OCI-LY3 (cell line): ENCODE results near the gene ALOX12B.

Experiments used
- H2AFZ ChIP-seq: fragments of 200-600, 300-600 bp; shearing (Covaris generic); 2 replicates; pipeline ENCODE4 v1.6.0; 2014; ENCODE audit warnings: antibody characterized with exemption, low read depth, low read length
- H3K27ac ChIP-seq: fragments of 200-600, 300-600 bp; sonication (generic); 2 replicates; pipeline ENCODE4 v1.5.1; 2014; ENCODE audit warnings: mild to moderate bottlenecking, low read length, moderate library complexity, mixed read lengths
- H3K27me3 ChIP-seq: fragments of 200-600, 300-600 bp; sonication (generic); 2 replicates; pipeline ENCODE4 v1.6.1; 2014; ENCODE audit warnings: low read depth, low read length, mixed read lengths
- H3K36me3 ChIP-seq: fragments of 200-600, 300-600 bp; sonication (generic); replicated peaks from 2 replicates; pipeline ENCODE3; 2014; ENCODE audit warnings: low read depth, low read length, mixed read lengths
- H3K4me1 ChIP-seq: fragments of 300-600, 200-600 bp; sonication (generic); 2 replicates; pipeline ENCODE4 v1.6.1; 2014; ENCODE audit warnings: low read length, mixed read lengths
- H3K4me2 ChIP-seq: fragments of 200-600, 300-600 bp; sonication (generic); 2 replicates; pipeline ENCODE4 v1.6.1; 2014; ENCODE audit warnings: low read length, mixed read lengths
- H3K4me3 ChIP-seq: fragments of 300-600, 200-600 bp; sonication (generic); 2 replicates; pipeline ENCODE4 v1.5.1; 2014; ENCODE audit warnings: antibody characterized with exemption, mild to moderate bottlenecking, low read length, moderate library complexity
- H3K79me2 ChIP-seq: fragments of 300-600, 200-600 bp; shearing (Covaris generic); 2 replicates; pipeline ENCODE4 v1.6.1; 2014; ENCODE audit warnings: mild to moderate bottlenecking, low read length, mixed read lengths
- H3K9ac ChIP-seq: fragments of 300-600, 200-600 bp; shearing (Covaris generic); 2 replicates; pipeline ENCODE4 v1.6.0; 2014; ENCODE audit warnings: mild to moderate bottlenecking, low read length, moderate library complexity
- H3K9me3 ChIP-seq: fragments of 200-600, 300-600 bp; shearing (Covaris generic); 2 replicates; pipeline ENCODE4 v1.6.1; 2014; ENCODE audit warnings: low read length, mixed read lengths; ENCODE audit not compliant: insufficient read depth
- H4K20me1 ChIP-seq: fragments of 200-600, 300-600 bp; sonication (generic); 2 replicates; pipeline ENCODE4 v1.6.1; 2016; ENCODE audit warnings: low read length, mixed read lengths; ENCODE audit not compliant: insufficient read depth
- EZH2phosphoT487 ChIP-seq: fragments of 200-600 bp; shearing (Covaris generic); IDR thresholded peaks from 2 replicates; pipeline ENCODE4 v1.6.1; 2018; ENCODE audit warnings: antibody characterized with exemption, mixed run types, low read depth
- TF ChIP-seq, protein P1 (sequence below): fragments of 200-600, 300-600 bp; sonication (generic); IDR thresholded peaks from 2 replicates; pipeline ENCODE4 v1.5.1; 2014; ENCODE audit warnings: antibody characterized with exemption, low read length, low read depth

Gene ALOX12B

DNA sequence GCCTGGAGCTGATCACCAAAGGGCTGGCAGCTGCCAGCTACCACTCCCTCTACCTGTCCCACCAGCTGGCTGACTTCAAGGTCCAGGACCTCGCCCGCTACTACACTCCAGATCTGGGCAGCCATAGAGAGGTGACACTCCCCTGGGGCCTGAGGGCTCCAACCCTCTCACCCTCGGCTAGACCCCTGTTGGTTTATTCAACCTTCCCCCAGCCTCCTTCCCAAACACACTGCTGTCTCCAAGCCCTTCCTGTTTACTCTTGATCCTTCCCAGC, 18.0 kb downstream of the ALOX12B start:
- Histone ChIP-seq H4K20me1 (no peaks in the 10 kb centered on the region), H3K4me1 (peaks cover 19% of the 10 kb centered on the region), H3K4me3 (no peak overlapping the region), H3K9ac (no peak overlapping the region), H3K27me3 (peaks cover 11% of the 10 kb centered on the region), H3K4me2 (no peak overlapping the region), H3K36me3 (no peaks in the 10 kb centered on the region), H3K27ac (no peak overlapping the region), H3K79me2 (no peaks in the 10 kb centered on the region), H3K9me3 (no peaks in the 10 kb centered on the region), H2AFZ (no peak overlapping the region)
- TF ChIP-seq, protein P1, sequence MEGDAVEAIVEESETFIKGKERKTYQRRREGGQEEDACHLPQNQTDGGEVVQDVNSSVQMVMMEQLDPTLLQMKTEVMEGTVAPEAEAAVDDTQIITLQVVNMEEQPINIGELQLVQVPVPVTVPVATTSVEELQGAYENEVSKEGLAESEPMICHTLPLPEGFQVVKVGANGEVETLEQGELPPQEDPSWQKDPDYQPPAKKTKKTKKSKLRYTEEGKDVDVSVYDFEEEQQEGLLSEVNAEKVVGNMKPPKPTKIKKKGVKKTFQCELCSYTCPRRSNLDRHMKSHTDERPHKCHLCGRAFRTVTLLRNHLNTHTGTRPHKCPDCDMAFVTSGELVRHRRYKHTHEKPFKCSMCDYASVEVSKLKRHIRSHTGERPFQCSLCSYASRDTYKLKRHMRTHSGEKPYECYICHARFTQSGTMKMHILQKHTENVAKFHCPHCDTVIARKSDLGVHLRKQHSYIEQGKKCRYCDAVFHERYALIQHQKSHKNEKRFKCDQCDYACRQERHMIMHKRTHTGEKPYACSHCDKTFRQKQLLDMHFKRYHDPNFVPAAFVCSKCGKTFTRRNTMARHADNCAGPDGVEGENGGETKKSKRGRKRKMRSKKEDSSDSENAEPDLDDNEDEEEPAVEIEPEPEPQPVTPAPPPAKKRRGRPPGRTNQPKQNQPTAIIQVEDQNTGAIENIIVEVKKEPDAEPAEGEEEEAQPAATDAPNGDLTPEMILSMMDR = no peak

DNA sequence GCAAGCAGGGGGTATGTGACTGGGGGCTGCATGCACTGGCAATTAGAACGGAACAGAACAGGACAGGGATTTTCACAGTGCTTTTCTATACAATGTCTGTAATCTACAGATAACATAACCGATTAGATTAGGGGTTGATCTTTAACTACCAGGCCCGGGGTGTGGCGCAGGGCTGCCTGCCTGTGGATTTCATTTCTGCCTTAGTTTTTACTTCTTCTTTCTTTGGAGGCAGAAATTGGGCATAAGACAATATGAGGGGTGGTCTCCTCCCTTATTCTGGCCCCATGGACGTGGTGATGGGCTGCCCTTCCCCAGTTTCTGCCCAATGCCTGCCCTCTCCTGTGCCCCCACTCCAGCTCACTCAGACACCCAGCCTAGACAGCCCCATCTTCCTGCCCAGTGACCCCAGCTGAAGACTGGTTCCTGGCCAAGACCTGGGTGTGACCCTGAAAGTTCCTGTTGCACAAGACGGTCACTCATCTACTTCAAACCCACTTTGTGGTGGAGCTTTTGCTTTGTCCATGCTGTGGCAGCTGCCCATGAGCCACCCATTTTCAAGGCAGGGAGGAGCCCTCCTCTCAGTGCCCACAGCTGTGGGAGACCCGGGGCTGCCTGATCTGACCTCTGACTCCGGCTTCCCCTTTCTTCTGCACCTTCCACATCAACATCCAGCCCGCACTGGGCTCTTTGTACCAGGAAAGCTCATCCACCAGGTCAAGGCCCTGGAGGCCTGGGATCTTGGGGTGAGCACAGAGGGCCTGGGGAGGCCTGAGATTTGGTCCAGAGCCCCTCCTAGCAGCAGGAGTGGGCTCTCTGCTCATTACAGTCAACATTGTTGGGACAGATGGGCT, 18.6 kb downstream of the ALOX12B start:
- H3K4me3 ChIP-seq = no peak overlapping the region
- no peak overlapping the region for H3K9ac ChIP-seq
- H3K27ac ChIP-seq = no peak overlapping the region
- peaks cover 16% of the 10 kb centered on the region for H3K4me1 ChIP-seq
- H3K9me3 ChIP-seq = no peaks in the 10 kb centered on the region
- peaks cover 5% of the 10 kb centered on the region for H3K27me3 ChIP-seq
- 0 out of 2 replicates have a peak overlapping the region, but pooled peaks have one; percentile 7 for H3K4me2 ChIP-seq
- H4K20me1 ChIP-seq = no peaks in the 10 kb centered on the region
- TF ChIP-seq EZH2phosphoT487 = no peak
- H3K36me3 ChIP-seq = no peaks in the 10 kb centered on the region
- no peak overlapping the region for H2AFZ ChIP-seq
- no peaks in the 10 kb centered on the region for H3K79me2 ChIP-seq

DNA sequence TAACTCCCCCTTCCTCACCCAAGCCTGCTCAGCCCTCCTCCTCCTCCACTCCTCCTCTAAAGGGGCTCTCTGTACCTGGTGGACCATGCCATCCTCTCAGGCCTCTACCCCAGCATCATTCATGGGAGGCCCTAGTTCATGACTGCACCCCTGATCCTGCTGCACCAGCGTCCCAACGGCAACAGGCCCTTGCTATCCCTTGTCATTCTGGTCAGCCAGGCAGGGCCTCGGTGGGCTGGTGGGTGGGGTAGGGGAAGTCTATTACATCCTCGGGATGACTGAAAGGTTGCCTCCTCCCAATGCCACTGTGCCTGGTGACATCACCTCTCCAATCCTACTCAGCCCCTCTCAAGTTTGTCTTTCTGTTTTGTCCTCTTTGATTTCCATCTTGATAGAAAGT, 19.7 kb downstream of the ALOX12B start:
- Histone ChIP-seq H2AFZ (no peak overlapping the region), H3K36me3 (no peaks in the 10 kb centered on the region), H3K27ac (no peak overlapping the region), H3K9ac (no peak overlapping the region), H3K4me1 (peaks cover 11% of the 10 kb centered on the region), H3K79me2 (no peaks in the 10 kb centered on the region), H4K20me1 (no peaks in the 10 kb centered on the region), H3K27me3 (0 out of 2 replicates have a peak, but pooled peaks cover 3% of the 10 kb centered on the region), H3K4me3 (no peak overlapping the region), H3K9me3 (no peaks in the 10 kb centered on the region), H3K4me2 (no peak overlapping the region)
- TF ChIP-seq, protein P1 = no peak
- no peak for TF ChIP-seq EZH2phosphoT487

DNA sequence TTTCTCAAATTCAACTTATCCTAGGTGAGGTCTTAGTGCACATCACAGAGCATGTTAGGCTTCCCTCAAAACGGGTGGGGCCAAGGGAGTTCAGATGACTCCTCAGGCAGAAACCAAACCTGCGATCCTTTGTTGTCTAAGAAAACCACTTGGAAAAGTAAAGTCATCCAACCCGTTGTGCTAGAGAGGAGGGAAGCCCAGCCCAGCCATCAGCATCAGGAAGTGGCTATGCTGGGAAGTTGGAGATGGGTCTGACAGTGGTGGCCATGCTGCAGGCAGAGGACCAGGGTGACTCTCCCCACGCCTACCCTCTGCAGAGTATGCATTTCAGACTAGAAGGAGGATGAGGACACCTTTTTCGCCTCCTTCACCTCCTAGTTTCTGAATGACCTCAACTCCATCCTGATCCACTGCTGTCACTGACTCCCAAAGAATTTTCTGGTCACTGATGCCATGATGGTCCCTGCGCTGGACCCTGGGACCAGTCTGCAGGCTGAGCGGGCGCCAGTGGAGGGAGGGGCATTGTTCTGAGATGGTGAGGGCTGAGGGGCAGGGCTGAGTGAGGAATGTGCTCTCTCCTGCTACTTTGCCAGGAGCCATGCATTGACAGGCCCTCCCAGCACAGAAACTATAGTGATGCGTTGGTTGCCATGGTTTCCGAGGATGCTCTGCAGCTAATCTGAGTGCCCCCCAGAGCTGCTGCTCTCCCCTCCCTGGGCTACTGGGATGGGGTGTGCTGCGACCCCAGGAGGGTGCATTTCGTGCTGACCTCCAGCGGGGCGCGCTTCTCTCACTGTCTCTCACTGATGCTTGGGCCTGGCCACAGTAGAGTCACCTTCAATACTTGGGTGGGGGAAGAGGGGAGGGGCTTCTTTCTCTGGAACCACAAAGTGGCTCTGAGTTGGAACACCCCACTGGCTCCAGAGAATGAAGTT, 20.4 kb downstream of the ALOX12B start:
- Histone ChIP-seq H3K27ac (no peak overlapping the region), H3K36me3 (no peaks in the 10 kb centered on the region), H3K4me2 (no peak overlapping the region), H3K27me3 (peaks cover 7% of the 10 kb centered on the region), H3K79me2 (no peaks in the 10 kb centered on the region), H2AFZ (no peak overlapping the region), H3K4me3 (no peak overlapping the region), H4K20me1 (no peaks in the 10 kb centered on the region), H3K9me3 (no peaks in the 10 kb centered on the region), H3K9ac (no peak overlapping the region), H3K4me1 (peaks cover 11% of the 10 kb centered on the region)
- TF ChIP-seq EZH2phosphoT487 = no peak
- TF ChIP-seq, protein P1 = no peak
